Breast epithelium (tissue), 4 donors: Measurements from ENCODE around the gene DHRS4. TPM values are rescaled to one million over a fixed set of nuclear protein-coding genes. Genes with fewer than 3 reads are reported as not detected.
"Not testable (repeated sequence)": the region's sequence is repeated elsewhere in the genome, so short reads cannot be mapped to it uniquely, and the experiment has no call there.

Experiments used
- DNase-seq, 2 donors: peaks; one replicate each; pipeline ENCODE4 v3.0.0-alpha.2; 2019; ENCODE audit warnings: low spot score in 2 of 2
- H3K27ac ChIP-seq, 2 donors: fragments of 200-600 bp; sonication (generic) in 1 of 2; one replicate each; pipeline ENCODE4 v1.5.1; 2016 to 2019; ENCODE audit warnings: mild to moderate bottlenecking in 1 of 2
- H3K27me3 ChIP-seq, 2 donors: fragments of 200-600 bp; sonication (generic) in 1 of 2; one replicate each; pipeline versions ENCODE4 v1.5.1 to v1.6.0; 2017 to 2019; ENCODE audit warnings: control low read depth in 1 of 2, mild to moderate bottlenecking in 1 of 2
- H3K36me3 ChIP-seq: fragments of 200-600 bp; one replicate; pipeline ENCODE4 v1.5.1; 2019
- H3K4me1 ChIP-seq, 2 donors: fragments of 200-600 bp; sonication (generic); one replicate each; pipeline ENCODE4 v1.5.1; 2016 to 2019; ENCODE audit warnings: control low read depth in 1 of 2
- H3K4me3 ChIP-seq, 3 donors: fragments of 200-600 bp; sonication (generic); 1 replicate in 2 of 3; 2 replicates in 1 of 3; pipeline ENCODE4 v1.5.1; 2016 to 2019; ENCODE audit warnings: mild to moderate bottlenecking in 3 of 3, moderate library complexity in 2 of 3
- H3K9me3 ChIP-seq, 2 donors: fragments of 200-600 bp; sonication (generic) in 1 of 2; one replicate each; pipeline ENCODE4 v1.5.1; 2016 to 2019; ENCODE audit warnings: control low read depth in 1 of 2
- POLR2A ChIP-seq: fragments of 450-650 bp; IDR thresholded peaks from one replicate; pipeline ENCODE4 v1.6.1; 2016; ENCODE audit warnings: antibody characterized with exemption, mild to moderate bottlenecking, moderate library complexity
- POLR2AphosphoS5 ChIP-seq, 3 donors: sonication (generic); formaldehyde crosslinking; IDR thresholded peaks; one replicate each; pipeline ENCODE4 v1.6.1; 2017; ENCODE audit warnings: antibody characterized with exemption in 3 of 3
- intact Hi-C: fragments of 100-400 bp; cut with DNase I; formaldehyde crosslinking; loops from one replicate; pipeline ENCODE4 v1.15.1; 2023; ENCODE audit warnings: low total_unique reads
- total RNA-seq, 3 donors: library from RNA; depleted of rRNA; stranded (reverse); fragments of >200 nt; gene quantifications; one replicate each; pipeline ENCODE4 v1.1.0, GENCODE V29; 2016
- TF ChIP-seq, protein P1 (sequence below), 3 donors: fragments of 450-650 bp; IDR thresholded peaks; one replicate each; pipeline ENCODE4 v1.5.1; 2016 to 2017; ENCODE audit warnings: antibody characterized with exemption in 3 of 3, mild to moderate bottlenecking in 3 of 3, moderate library complexity in 3 of 3

The DHRS4 gene
- total RNA-seq, 3 donors from 2014 or later: 38.4 to 48.8 (median 40.0) TPM

DNA sequence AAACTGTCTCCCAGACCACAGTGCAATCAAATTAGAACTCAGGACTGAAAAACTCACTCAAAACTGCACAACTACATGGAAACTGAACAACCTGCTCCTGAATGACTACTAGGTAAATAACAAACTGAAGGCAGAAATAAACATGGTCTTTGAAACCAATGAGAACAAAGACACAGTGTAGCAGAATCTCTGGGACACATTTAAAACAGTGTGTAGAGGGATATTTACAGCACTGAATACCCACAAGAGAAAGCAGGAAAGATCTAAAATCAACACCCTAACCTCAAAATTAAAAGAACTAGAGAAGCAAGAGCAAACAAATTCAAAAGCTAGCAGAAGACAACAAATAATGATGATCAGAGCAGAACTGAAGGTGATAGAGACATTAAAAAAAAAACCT is 20.5 kb downstream of the DHRS4 start:
- DNase-seq, H3K36me3 ChIP-seq, H3K4me1 ChIP-seq, H3K27me3 ChIP-seq, H3K27ac ChIP-seq, H3K4me3 ChIP-seq, intact Hi-C loops, H3K9me3 ChIP-seq: not testable (repeated sequence)

DNA sequence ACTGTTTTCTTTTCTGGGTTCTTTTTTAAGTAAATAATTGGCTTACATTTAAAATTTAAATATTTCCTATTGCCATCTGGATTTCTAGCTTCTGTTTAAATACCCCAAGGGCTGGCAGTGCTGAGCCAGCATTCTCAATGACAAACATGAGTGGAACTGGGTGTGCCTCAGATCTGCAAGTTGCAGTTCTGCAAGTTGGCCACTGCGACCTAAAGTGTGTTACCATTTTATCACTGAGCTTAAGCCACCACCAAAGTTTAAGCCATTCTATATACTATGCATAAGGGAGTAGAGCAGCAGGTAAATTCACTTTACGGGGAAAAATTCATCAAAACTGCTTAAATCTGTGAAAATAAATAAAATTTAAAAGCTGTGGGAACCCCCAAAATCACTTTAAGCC is 23.6 kb downstream of the DHRS4 start:
- H3K4me3 ChIP-seq, H3K4me1 ChIP-seq, H3K36me3 ChIP-seq, H3K27ac ChIP-seq, H3K27me3 ChIP-seq, H3K9me3 ChIP-seq, intact Hi-C loops: not testable (repeated sequence)
- TF ChIP-seq, protein P1, sequence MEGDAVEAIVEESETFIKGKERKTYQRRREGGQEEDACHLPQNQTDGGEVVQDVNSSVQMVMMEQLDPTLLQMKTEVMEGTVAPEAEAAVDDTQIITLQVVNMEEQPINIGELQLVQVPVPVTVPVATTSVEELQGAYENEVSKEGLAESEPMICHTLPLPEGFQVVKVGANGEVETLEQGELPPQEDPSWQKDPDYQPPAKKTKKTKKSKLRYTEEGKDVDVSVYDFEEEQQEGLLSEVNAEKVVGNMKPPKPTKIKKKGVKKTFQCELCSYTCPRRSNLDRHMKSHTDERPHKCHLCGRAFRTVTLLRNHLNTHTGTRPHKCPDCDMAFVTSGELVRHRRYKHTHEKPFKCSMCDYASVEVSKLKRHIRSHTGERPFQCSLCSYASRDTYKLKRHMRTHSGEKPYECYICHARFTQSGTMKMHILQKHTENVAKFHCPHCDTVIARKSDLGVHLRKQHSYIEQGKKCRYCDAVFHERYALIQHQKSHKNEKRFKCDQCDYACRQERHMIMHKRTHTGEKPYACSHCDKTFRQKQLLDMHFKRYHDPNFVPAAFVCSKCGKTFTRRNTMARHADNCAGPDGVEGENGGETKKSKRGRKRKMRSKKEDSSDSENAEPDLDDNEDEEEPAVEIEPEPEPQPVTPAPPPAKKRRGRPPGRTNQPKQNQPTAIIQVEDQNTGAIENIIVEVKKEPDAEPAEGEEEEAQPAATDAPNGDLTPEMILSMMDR (IDR thresholded peaks at IDR 0.05): peak in 2 of 3 donors; percentile 14 to 37
- peak in 1 of 2 donors; percentile 52 for DNase-seq

- not testable (repeated sequence) for DNase-seq, H3K9me3 ChIP-seq, H3K27me3 ChIP-seq, H3K36me3 ChIP-seq, H3K4me1 ChIP-seq, H3K27ac ChIP-seq, H3K4me3 ChIP-seq
- intact Hi-C loops: loop anchor here (10.0 kb wide), 1 partner anchor 53 kb away; no protein-coding TSS in a partner anchor
These were observed 28.6 kb downstream of the DHRS4 start for GRCh38 chr14:23981951-23982813.

- intact Hi-C loops: loop anchor here (10.0 kb wide), 1 partner anchor 50 kb away; no protein-coding TSS in a partner anchor
- Histone ChIP-seq H3K27ac (peak overlapping the region in 1 of 2 donors; percentile 70), H3K4me1 (no peaks in the 10 kb centered on the region), H3K36me3 (no peaks in the 10 kb centered on the region), H3K9me3 (no peaks in the 10 kb centered on the region), H3K4me3 (no peak overlapping the region), H3K27me3 (no peaks in the 10 kb centered on the region)
- DNase-seq: no peak
- TF ChIP-seq POLR2AphosphoS5 (IDR thresholded peaks at IDR 0.05) (no peak), POLR2A (no peak)
- TF ChIP-seq, protein P1 (IDR thresholded peaks at IDR 0.05): no peak
These were observed 31.5 kb downstream of the DHRS4 start for GRCh38 chr14:23984891-23985602.

DNA sequence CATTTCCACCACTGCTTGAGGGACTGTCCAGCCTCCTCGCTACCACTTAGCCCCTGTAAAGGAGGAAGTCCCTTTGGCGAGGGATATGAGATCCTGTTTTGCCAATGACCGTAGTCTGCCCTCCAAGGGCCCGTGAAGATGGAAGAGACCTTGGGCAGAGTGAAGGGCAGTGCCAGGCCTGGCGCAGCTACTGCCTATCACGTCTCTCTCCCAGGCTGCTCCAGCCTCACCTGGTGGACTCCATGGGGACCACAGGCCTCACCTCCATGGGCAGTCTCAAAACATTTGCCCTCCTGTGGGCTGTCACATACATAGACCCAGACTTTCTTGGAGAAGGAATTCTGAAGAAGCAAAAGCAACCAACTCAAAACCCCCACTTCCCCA is 34.6 kb downstream of the DHRS4 start:
- DNase-seq, H3K9me3 ChIP-seq, H3K36me3 ChIP-seq, H3K4me1 ChIP-seq, H3K27me3 ChIP-seq: not testable (repeated sequence)
- Histone ChIP-seq H3K4me3 (peak overlapping the region in 2 of 3 donors; percentile 47 to 62), H3K27ac (peak overlapping the region; percentile 74 to 77)
- intact Hi-C loops: loop anchor here (10.0 kb wide), 1 partner anchor 47 kb away; no protein-coding TSS in a partner anchor

DNA sequence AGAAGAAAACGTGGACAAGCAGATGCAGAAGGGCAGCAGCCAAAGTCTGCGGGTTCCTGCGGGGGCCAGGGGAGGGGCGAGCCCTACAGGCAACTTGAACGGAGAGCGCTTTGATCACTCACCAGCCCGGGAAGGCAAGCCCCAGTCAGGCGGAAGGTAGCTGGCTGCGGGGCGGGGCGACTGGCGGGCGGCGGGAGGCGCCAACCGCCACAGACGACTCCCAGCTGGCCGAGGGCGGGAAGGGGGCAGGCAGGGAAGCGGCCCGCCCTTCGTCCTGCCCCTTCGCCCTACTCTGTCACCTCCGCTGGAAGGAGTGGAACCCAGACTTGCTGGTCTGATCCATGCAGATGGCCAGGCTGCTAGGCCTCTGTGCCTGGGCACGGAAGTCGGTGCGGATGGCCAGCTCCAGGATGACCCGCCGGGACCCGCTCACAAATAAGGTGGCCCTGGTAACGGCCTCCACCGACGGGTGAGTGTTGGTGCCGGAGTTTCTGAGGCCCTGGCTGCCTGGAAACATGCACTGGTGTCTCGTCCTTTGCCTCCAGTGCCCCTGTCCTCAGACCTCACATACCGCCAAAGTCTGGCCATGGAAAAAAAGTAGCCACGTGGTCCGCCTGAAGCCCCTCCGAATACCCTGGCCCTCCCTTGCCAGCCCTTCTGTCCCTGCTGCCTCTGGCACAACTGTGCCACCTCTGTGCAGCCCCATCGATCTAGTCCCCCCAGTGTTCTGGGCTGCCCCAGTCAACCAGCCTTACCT is 35.2 kb downstream of the DHRS4 start, which contains the start of gene DHRS4L2:
Gene DHRS4L2, plus strand, starts transcription at position 323 of the 757 bp plus-strand sequence. Its CDS starts 19 bp downstream, at position 342.
- intact Hi-C loops: loop anchor here (10.0 kb wide), 1 partner anchor 46 kb away; no protein-coding TSS in a partner anchor
- Histone ChIP-seq H3K27ac (peak within 1 kb of the TSS; percentile 74 to 78), H3K4me3 (peak within 1 kb of the TSS in 2 of 3 donors; percentile 47 to 62)
- not testable (repeated sequence) for H3K9me3 ChIP-seq, H3K27me3 ChIP-seq, H3K4me1 ChIP-seq, H3K36me3 ChIP-seq
- peak; percentile 69 to 81 for DNase-seq

- peak in 1 of 2 donors; percentile 56 for DNase-seq
- not testable (repeated sequence) for H3K4me1 ChIP-seq, H3K9me3 ChIP-seq, H3K36me3 ChIP-seq, H3K27me3 ChIP-seq
- intact Hi-C loops: loop anchor here (10.0 kb wide), 1 partner anchor 45 kb away; no protein-coding TSS in a partner anchor
- Histone ChIP-seq H3K4me3 (peak overlapping the region in 1 of 3 donors; percentile 9), H3K27ac (peak overlapping the region; percentile 25 to 40)
These were observed 36.3 kb downstream of the DHRS4 start for GRCh38 chr14:23989734-23990445.

- H3K4me1 ChIP-seq, H3K27ac ChIP-seq, DNase-seq, H3K27me3 ChIP-seq, intact Hi-C loops, H3K4me3 ChIP-seq, H3K36me3 ChIP-seq, H3K9me3 ChIP-seq: not testable (repeated sequence)
These were observed 37.4 kb downstream of the DHRS4 start for GRCh38 chr14:23990961-23991360.

DNA sequence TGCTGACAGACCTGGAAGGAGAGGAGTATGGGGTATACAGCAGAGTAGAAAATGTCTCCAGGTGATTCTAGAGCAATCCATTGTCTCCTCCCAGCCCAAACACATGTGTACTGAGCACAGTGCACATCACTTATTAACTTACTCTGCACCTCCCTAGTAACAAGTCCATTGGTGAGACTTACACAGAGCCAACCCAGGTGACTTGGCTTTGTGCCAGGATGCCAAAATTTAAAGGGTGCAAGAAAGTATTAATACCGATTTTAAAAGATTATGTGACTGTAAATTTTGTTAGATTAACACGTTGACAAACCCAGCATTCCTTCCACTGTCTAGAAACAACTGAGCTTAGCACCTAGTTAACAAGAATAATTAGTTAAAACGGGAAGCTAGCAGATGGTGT is 39.5 kb downstream of the DHRS4 start:
- intact Hi-C loops, H3K27ac ChIP-seq, H3K27me3 ChIP-seq, H3K9me3 ChIP-seq, H3K4me1 ChIP-seq, DNase-seq, H3K4me3 ChIP-seq, H3K36me3 ChIP-seq: not testable (repeated sequence)

GRCh38 chr14:23996009-23996408 is 42.4 kb downstream of the DHRS4 start:
- H3K36me3 ChIP-seq, H3K4me3 ChIP-seq, DNase-seq, intact Hi-C loops, H3K27me3 ChIP-seq, H3K9me3 ChIP-seq, H3K27ac ChIP-seq, H3K4me1 ChIP-seq: not testable (repeated sequence)
